HEK293 (cell line): Measurements from ENCODE around the gene SMC3.
"Not testable (repeated sequence)": the region's sequence is repeated elsewhere in the genome, so short reads cannot be mapped to it uniquely, and the experiment has no call there.

Experiments used
- CTCF ChIA-PET: fragments of 350-600 bp; formaldehyde crosslinking; extraction: SDS; loops from one replicate; lab custom pipeline; 2021; ENCODE audit warnings: antibody characterized with exemption; lab: Yijun Ruan, JAX
- POLR2A ChIA-PET: fragments of 300-600 bp; formaldehyde crosslinking; extraction: SDS; loops from one replicate; lab custom pipeline; 2020; ENCODE audit warnings: antibody characterized with exemption, inconsistent platforms; lab: Yijun Ruan, JAX
- H3K27ac ChIP-seq: fragments of 200-500 bp; sonication (Bioruptor generic); 2 replicates; pipeline ENCODE4 v1.5.1; 2014; ENCODE audit warnings: low read depth, low read length, control low read depth, inconsistent platforms; ENCODE audit errors: extremely low read depth
- H3K36me3 ChIP-seq, 2 experiments: fragments of 200-500 bp in 1 of 2; sonication (Bioruptor generic) in 1 of 2; 1 replicate in 1 of 2; 2 replicates in 1 of 2; pipeline ENCODE4 v1.5.1; 2014 to 2017; ENCODE audit warnings: inconsistent platforms in 2 of 2, low read length in 2 of 2; ENCODE audit not compliant: control insufficient read depth in 2 of 2, insufficient read depth in 1 of 2
- H3K4me1 ChIP-seq: fragments of 200-500 bp; sonication (Bioruptor generic); 2 replicates; pipeline ENCODE4 v1.5.1; 2014; ENCODE audit warnings: mild to moderate bottlenecking, low read length, inconsistent platforms; ENCODE audit not compliant: control insufficient read depth, insufficient read depth
- H3K4me3 ChIP-seq: 2 replicates; pipeline ENCODE4 v1.5.1; 2011; ENCODE audit warnings: low read depth, mild to moderate bottlenecking, control low read depth, low read length, moderate library complexity
- H3K9me3 ChIP-seq: fragments of 200-500 bp; sonication (Bioruptor generic); 2 replicates; pipeline ENCODE4 v1.5.1; 2014; ENCODE audit warnings: low read depth, low read length, inconsistent platforms; ENCODE audit not compliant: control insufficient read depth, insufficient read depth
- CTCF ChIP-seq: fragments of 450-650 bp; formaldehyde crosslinking; IDR thresholded peaks from 2 replicates; pipeline ENCODE4 v1.5.1; 2016; ENCODE audit warnings: missing biosample characterization, missing genetic modification characterization
- KLF16 ChIP-seq: fragments of 450-650 bp; formaldehyde crosslinking; IDR thresholded peaks from 2 replicates; pipeline ENCODE4 v1.5.1; 2017; ENCODE audit warnings: missing biosample characterization, missing genetic modification characterization
- KLF7 ChIP-seq: fragments of 450-650 bp; formaldehyde crosslinking; IDR thresholded peaks from 2 replicates; pipeline ENCODE4 v1.5.1; 2016; ENCODE audit warnings: missing biosample characterization, missing genetic modification characterization, borderline replicate concordance
- SCRT2 ChIP-seq: fragments of 450-650 bp; formaldehyde crosslinking; IDR thresholded peaks from 2 replicates; pipeline ENCODE4 v1.5.1; 2016; ENCODE audit warnings: missing biosample characterization, missing genetic modification characterization
- SP2 ChIP-seq: fragments of 450-650 bp; formaldehyde crosslinking; IDR thresholded peaks from 2 replicates; pipeline ENCODE4 v1.5.1; 2016; ENCODE audit warnings: missing biosample characterization, missing genetic modification characterization
- SP3 ChIP-seq: fragments of 450-650 bp; formaldehyde crosslinking; IDR thresholded peaks from 2 replicates; pipeline ENCODE4 v1.5.1; 2016; ENCODE audit warnings: missing biosample characterization, missing genetic modification characterization
- ZBTB49 ChIP-seq: fragments of 450-650 bp; formaldehyde crosslinking; IDR thresholded peaks from 2 replicates; pipeline ENCODE4 v1.5.1; 2016; ENCODE audit warnings: missing biosample characterization, missing genetic modification characterization, low read depth
- ZEB2 ChIP-seq: fragments of 450-650 bp; formaldehyde crosslinking; IDR thresholded peaks from 2 replicates; pipeline ENCODE4 v1.5.1; 2016; ENCODE audit warnings: missing biosample characterization, missing genetic modification characterization
- ZIC2 ChIP-seq: fragments of 450-650 bp; formaldehyde crosslinking; IDR thresholded peaks from 2 replicates; pipeline ENCODE4 v1.5.1; 2016; ENCODE audit warnings: missing biosample characterization, missing genetic modification characterization
- ZNF10 ChIP-seq: fragments of 450-650 bp; formaldehyde crosslinking; IDR thresholded peaks from 2 replicates; pipeline ENCODE4 v1.5.1; 2017; ENCODE audit warnings: missing biosample characterization, missing genetic modification characterization
- ZNF114 ChIP-seq: fragments of 450-650 bp; formaldehyde crosslinking; IDR thresholded peaks from 2 replicates; pipeline ENCODE4 v1.5.0; 2017; ENCODE audit warnings: missing biosample characterization, missing genetic modification characterization
- ZNF324 ChIP-seq: fragments of 450-650 bp; formaldehyde crosslinking; IDR thresholded peaks from 2 replicates; pipeline ENCODE4 v1.5.1; 2016; ENCODE audit warnings: missing biosample characterization, missing genetic modification characterization
- ZNF362 ChIP-seq: fragments of 450-650 bp; formaldehyde crosslinking; IDR thresholded peaks from 2 replicates; pipeline ENCODE4 v1.5.1; 2016; ENCODE audit warnings: missing biosample characterization, missing genetic modification characterization
- ZNF366 ChIP-seq: fragments of 450-650 bp; formaldehyde crosslinking; conservative IDR thresholded peaks from 2 replicates; pipeline ENCODE4 v1.5.1; 2016; ENCODE audit warnings: missing biosample characterization, missing genetic modification characterization
- ZNF510 ChIP-seq: fragments of 450-650 bp; formaldehyde crosslinking; IDR thresholded peaks from 2 replicates; pipeline ENCODE4 v1.5.1; 2018; ENCODE audit warnings: mild to moderate bottlenecking, missing genetic modification characterization, missing biosample characterization; ENCODE audit not compliant: insufficient replicate concordance
- ZNF513 ChIP-seq: fragments of 450-650 bp; IDR thresholded peaks from 2 replicates; pipeline ENCODE4 v1.5.1; 2018; ENCODE audit warnings: missing biosample characterization, missing genetic modification characterization
- ZNF571 ChIP-seq: fragments of 450-650 bp; formaldehyde crosslinking; IDR thresholded peaks from 2 replicates; pipeline ENCODE4 v1.5.0; 2017; ENCODE audit warnings: missing biosample characterization, missing genetic modification characterization
- ZNF660 ChIP-seq: fragments of 450-650 bp; IDR thresholded peaks from 2 replicates; pipeline ENCODE4 v1.5.1; 2018; ENCODE audit warnings: missing biosample characterization, mild to moderate bottlenecking, missing genetic modification characterization
- ZSCAN30 ChIP-seq: fragments of 450-650 bp; IDR thresholded peaks from 2 replicates; pipeline ENCODE4 v1.5.1; 2018; ENCODE audit warnings: missing biosample characterization, mild to moderate bottlenecking, missing genetic modification characterization, moderate library complexity

The SMC3 gene

GRCh38 chr10:110610308-110610774 lies 42.8 kb downstream of the SMC3 start (continued):
- TF ChIP-seq ZNF10 (no peak), ZNF510 (tag by site-specific recombination) (no peak), ZBTB49 (tag by site-specific recombination) (no peak), ZNF366 (peak; percentile 37; the same call in 1 of the 2 replicates), ZNF660 (tag by site-specific recombination) (peak; percentile 76), ZEB2 (tag by site-specific recombination) (peak; percentile 80), ZNF362 (tag by site-specific recombination) (peak; percentile 92), ZIC2 (tag by site-specific recombination) (no peak), SP3 (tag by site-specific recombination) (0 out of 2 replicates have a peak, but pooled peaks have one; percentile 18), SCRT2 (tag by site-specific recombination) (peak; percentile 94), KLF16 (tag by site-specific recombination) (no peak), ZNF324 (peak; percentile 12; the same call in 1 of the 2 replicates), ZNF571 (no peak), ZSCAN30 (tag by site-specific recombination) (peak; percentile 34; the same call in 1 of the 2 replicates), ZNF513 (tag by site-specific recombination) (peak; percentile 62; the same call in 1 of the 2 replicates), KLF7 (tag by site-specific recombination) (no peak), CTCF (tag by site-specific recombination) (peak; percentile 74), ZNF114 (tag by site-specific recombination) (no peak), SP2 (no peak)

- CTCF ChIA-PET: interaction anchor here (0.6 to 3.0 kb wide), 43 partner anchors 8 to 961 kb away, joined by 3 to 43 read pairs (median 4); partner anchors contain the start of gene SMNDC1
Measured at GRCh38 chr10:110610781-110611180, 43.3 kb downstream of the SMC3 start.

More at GRCh38 chr10:110610781-110611180, 43.3 kb downstream of the SMC3 start:
- H3K4me3 ChIP-seq, H3K27ac ChIP-seq, H3K9me3 ChIP-seq, H3K36me3 ChIP-seq: not testable (repeated sequence)
- POLR2A ChIA-PET: interaction anchor here (1.1 kb wide), 1 partner anchor 70 kb away, joined by 3 read pairs; no protein-coding TSS in a partner anchor
- peaks cover 18% of the 10 kb centered on the region for H3K4me1 ChIP-seq
